ENCODE results near the gene PGK1.

The PGK1 gene

GRCh38 chrX:78074088-78074487, 30.0 kb upstream of the PGK1 start:
- TF ChIP-seq TAF1 (IDR thresholded peaks at IDR 0.05; ENCODE audit: borderline replicate concordance, insufficient read depth, low read length) (no peak), SIN3A (IDR thresholded peaks at IDR 0.05; ENCODE audit: borderline replicate concordance, insufficient read depth, low read length) (no peak), REST (IDR thresholded peaks at IDR 0.05; ENCODE audit: insufficient read depth in 1 of 2, low read depth in 2 of 2, low read length in 2 of 2) (no peak), FOXP2 (optimal IDR thresholded peaks at IDR 0.05; ENCODE audit: borderline replicate concordance, extremely low read depth, extremely low read length, insufficient read depth) (no peak), POLR2AphosphoS5 (IDR thresholded peaks at IDR 0.05; ENCODE audit: low read depth, low read length) (no peak)

GRCh38 chrX:78075787-78076389, 28.2 kb upstream of the PGK1 start:
- TF ChIP-seq FOXP2 (optimal IDR thresholded peaks at IDR 0.05; ENCODE audit: borderline replicate concordance, extremely low read depth, extremely low read length, insufficient read depth): no peak
- TF ChIP-seq SIN3A (IDR thresholded peaks at IDR 0.05; ENCODE audit: borderline replicate concordance, insufficient read depth, low read length): no peak
- TF ChIP-seq POLR2AphosphoS5 (IDR thresholded peaks at IDR 0.05; ENCODE audit: low read depth, low read length): no peak
- TF ChIP-seq TAF1 (IDR thresholded peaks at IDR 0.05; ENCODE audit: borderline replicate concordance, insufficient read depth, low read length): no peak
- no peak for TF ChIP-seq REST (IDR thresholded peaks at IDR 0.05; ENCODE audit: insufficient read depth in 1 of 2, low read depth in 2 of 2, low read length in 2 of 2)

- no peak for TF ChIP-seq SIN3A (IDR thresholded peaks at IDR 0.05; ENCODE audit: borderline replicate concordance, insufficient read depth, low read length)
- TF ChIP-seq FOXP2 (optimal IDR thresholded peaks at IDR 0.05; ENCODE audit: borderline replicate concordance, extremely low read depth, extremely low read length, insufficient read depth): no peak
- no peak for TF ChIP-seq POLR2AphosphoS5 (IDR thresholded peaks at IDR 0.05; ENCODE audit: low read depth, low read length)
- no peak for TF ChIP-seq TAF1 (IDR thresholded peaks at IDR 0.05; ENCODE audit: borderline replicate concordance, insufficient read depth, low read length)
- no peak for TF ChIP-seq REST (IDR thresholded peaks at IDR 0.05; ENCODE audit: insufficient read depth in 1 of 2, low read depth in 2 of 2, low read length in 2 of 2)
Measured at GRCh38 chrX:78092296-78092695, 11.8 kb upstream of the PGK1 start.

GRCh38 chrX:78098108-78098507, 5.9 kb upstream of the PGK1 start:
- TF ChIP-seq SIN3A (IDR thresholded peaks at IDR 0.05; ENCODE audit: borderline replicate concordance, insufficient read depth, low read length) (no peak), FOXP2 (optimal IDR thresholded peaks at IDR 0.05; ENCODE audit: borderline replicate concordance, extremely low read depth, extremely low read length, insufficient read depth) (no peak), POLR2AphosphoS5 (IDR thresholded peaks at IDR 0.05; ENCODE audit: low read depth, low read length) (no peak), TAF1 (IDR thresholded peaks at IDR 0.05; ENCODE audit: borderline replicate concordance, insufficient read depth, low read length) (no peak), REST (IDR thresholded peaks at IDR 0.05; ENCODE audit: insufficient read depth in 1 of 2, low read depth in 2 of 2, low read length in 2 of 2) (no peak)
